HCT116 (cell line): ENCODE measurements around the gene BSND.

Experiments
- CEBPB ChIP-seq: IDR thresholded peaks from 2 replicates; pipeline ENCODE4 v1.6.1; 2012; ENCODE audit warnings: low read depth
- CTCF ChIP-seq, 3 experiments: fragments of 200-600 bp in 1 of 3; sonication (generic) in 1 of 3; IDR thresholded peaks in 2 of 3; conservative IDR thresholded peaks in 1 of 3; 2 replicates each; pipeline ENCODE4 v1.5.1; 2012 to 2017; ENCODE audit warnings: low read depth in 2 of 3, low read length in 2 of 3, antibody characterized with exemption in 1 of 3, borderline replicate concordance in 1 of 3, control low read depth in 1 of 3, mild to moderate bottlenecking in 1 of 3, mixed read lengths in 1 of 3, mixed run types in 1 of 3, moderate library complexity in 1 of 3; ENCODE audit not compliant: insufficient read depth in 1 of 3
- MAX ChIP-seq: IDR thresholded peaks from 2 replicates; pipeline ENCODE4 v1.6.1; 2012
- POLR2A ChIP-seq: IDR thresholded peaks from 2 replicates; pipeline ENCODE4 v1.7.0; 2011; ENCODE audit warnings: borderline replicate concordance; ENCODE audit not compliant: insufficient read depth, insufficient read length; ENCODE audit errors: extremely low read depth
- SP1 ChIP-seq: IDR thresholded peaks from 2 replicates; pipeline ENCODE4 v1.6.1; 2012; ENCODE audit warnings: low read depth
- TF ChIP-seq, protein P1 (sequence below): IDR thresholded peaks from 2 replicates; pipeline ENCODE4 v1.6.1; 2011; ENCODE audit warnings: mild to moderate bottlenecking, low read length, moderate library complexity; ENCODE audit not compliant: insufficient replicate concordance; ENCODE audit errors: extremely low read depth

DNA sequence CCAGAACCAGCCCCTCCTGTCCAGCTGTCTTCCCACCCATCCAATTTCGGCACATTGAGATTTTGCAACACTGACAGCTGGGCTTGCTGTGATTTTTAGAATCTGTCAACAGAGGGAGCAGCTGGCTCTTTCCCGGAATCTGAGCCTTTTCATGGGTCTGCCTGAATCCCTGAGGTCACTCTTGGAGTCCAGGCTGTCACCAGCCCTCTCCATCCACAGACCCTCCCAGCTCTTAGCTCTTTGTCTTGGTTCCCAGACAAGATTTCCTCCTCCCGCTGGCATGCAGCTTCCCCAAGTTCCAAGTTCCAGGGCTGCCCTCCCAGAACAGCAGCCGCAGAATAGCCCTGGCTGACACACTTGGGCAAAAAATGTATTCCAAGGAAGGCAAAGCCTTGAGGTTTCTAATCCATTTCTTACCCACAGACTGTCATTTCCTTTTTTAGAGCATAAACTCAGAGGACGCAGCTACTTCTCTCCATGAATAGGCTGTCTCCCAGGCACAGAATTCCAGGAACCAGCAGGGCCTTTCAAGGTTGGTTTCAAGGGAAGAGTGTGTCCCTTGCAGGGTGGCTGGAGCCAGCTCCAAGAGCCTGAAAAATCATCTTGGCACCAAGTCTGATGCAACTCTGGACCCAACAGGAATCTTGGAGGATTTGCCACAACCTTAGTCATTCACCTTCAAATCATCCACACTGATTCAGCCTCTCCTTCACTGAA lies 25.4 kb upstream of the BSND start:
- TF ChIP-seq POLR2A: no peak
- TF ChIP-seq CEBPB: no peak; the same call in none of the 2 replicates
- no peak for TF ChIP-seq MAX
- TF ChIP-seq SP1: no peak
- peak; percentile 33 to 53 (median 42); a peak in 4 of 6 replicates for TF ChIP-seq CTCF (IDR thresholded peaks at IDR 0.05 in 2 of 3, conservative IDR thresholded peaks at IDR 0.05 in 1 of 3; ENCODE audit: borderline replicate concordance in 1 of 3, insufficient read depth in 1 of 3, low read depth in 2 of 3, low read length in 2 of 3)
- TF ChIP-seq, protein P1, sequence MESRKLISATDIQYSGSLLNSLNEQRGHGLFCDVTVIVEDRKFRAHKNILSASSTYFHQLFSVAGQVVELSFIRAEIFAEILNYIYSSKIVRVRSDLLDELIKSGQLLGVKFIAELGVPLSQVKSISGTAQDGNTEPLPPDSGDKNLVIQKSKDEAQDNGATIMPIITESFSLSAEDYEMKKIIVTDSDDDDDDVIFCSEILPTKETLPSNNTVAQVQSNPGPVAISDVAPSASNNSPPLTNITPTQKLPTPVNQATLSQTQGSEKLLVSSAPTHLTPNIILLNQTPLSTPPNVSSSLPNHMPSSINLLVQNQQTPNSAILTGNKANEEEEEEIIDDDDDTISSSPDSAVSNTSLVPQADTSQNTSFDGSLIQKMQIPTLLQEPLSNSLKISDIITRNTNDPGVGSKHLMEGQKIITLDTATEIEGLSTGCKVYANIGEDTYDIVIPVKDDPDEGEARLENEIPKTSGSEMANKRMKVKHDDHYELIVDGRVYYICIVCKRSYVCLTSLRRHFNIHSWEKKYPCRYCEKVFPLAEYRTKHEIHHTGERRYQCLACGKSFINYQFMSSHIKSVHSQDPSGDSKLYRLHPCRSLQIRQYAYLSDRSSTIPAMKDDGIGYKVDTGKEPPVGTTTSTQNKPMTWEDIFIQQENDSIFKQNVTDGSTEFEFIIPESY: no peak
